ENCODE data around the gene FCHSD2. TPM values are rescaled to one million over a fixed set of nuclear protein-coding genes. Genes with fewer than 3 reads are reported as not detected.

The FCHSD2 gene
- total RNA-seq, 1 experiment from 2014 or later = 7.1 TPM

DNA sequence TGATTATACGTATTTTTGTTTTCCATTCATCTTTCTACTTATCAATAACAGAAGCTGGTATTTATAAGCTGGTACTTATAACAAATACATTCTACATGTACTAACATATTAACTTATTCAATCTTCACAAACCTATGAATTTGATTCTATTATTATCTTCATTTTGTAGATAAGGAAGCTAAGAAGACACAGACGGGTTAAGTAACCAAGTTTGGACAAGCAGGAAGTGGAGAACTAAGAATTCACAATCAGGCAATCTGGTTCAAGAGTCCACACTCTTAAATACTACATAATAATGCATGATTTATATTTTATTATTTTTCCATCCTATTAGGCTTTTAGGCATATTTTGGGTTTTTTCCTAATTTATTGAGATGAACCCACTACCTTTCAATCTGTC, 25.0 kb downstream of the FCHSD2 start:
- Histone ChIP-seq H4K20me1 (ENCODE audit: low read length) (no peaks in the 10 kb centered on the region), H3K4me2 (ENCODE audit: low read length) (no peak overlapping the region), H3F3A (ENCODE audit: low read length, unreplicated experiment) (no peaks in the 10 kb centered on the region), H3K9me3 (ENCODE audit: low read length) (no peaks in the 10 kb centered on the region), H3K4me3 (ENCODE audit: low read length) (no peak overlapping the region), H3K27me3 (ENCODE audit: low read length) (no peaks in the 10 kb centered on the region), H2AFZ (ENCODE audit: low read length) (no peak overlapping the region), H3K27ac (ENCODE audit: low read length) (no peak overlapping the region), H3K4me1 (ENCODE audit: insufficient read depth, low read length) (peaks cover 15% of the 10 kb centered on the region), H3K79me2 (ENCODE audit: low read length) (no peaks in the 10 kb centered on the region), H3K9me2 (replicated peaks; ENCODE audit: low read length) (no peaks in the 10 kb centered on the region), H3K36me3 (ENCODE audit: low read depth, low read length) (no peaks in the 10 kb centered on the region), H3K9ac (ENCODE audit: low read length) (no peak overlapping the region)
- DNase-seq (no peak), ATAC-seq (no peak)
- ChIA-PET CTCF (no interaction called here), POLR2A (ENCODE audit: unreplicated experiment) (no interaction called here)
- BruUV-seq (replicated peaks) = no TSS peak
- intact Hi-C loops (cut with micrococcal nuclease) = no loop called here
- TF ChIP-seq, protein P1, sequence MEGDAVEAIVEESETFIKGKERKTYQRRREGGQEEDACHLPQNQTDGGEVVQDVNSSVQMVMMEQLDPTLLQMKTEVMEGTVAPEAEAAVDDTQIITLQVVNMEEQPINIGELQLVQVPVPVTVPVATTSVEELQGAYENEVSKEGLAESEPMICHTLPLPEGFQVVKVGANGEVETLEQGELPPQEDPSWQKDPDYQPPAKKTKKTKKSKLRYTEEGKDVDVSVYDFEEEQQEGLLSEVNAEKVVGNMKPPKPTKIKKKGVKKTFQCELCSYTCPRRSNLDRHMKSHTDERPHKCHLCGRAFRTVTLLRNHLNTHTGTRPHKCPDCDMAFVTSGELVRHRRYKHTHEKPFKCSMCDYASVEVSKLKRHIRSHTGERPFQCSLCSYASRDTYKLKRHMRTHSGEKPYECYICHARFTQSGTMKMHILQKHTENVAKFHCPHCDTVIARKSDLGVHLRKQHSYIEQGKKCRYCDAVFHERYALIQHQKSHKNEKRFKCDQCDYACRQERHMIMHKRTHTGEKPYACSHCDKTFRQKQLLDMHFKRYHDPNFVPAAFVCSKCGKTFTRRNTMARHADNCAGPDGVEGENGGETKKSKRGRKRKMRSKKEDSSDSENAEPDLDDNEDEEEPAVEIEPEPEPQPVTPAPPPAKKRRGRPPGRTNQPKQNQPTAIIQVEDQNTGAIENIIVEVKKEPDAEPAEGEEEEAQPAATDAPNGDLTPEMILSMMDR (conservative IDR thresholded peaks at IDR 0.05; ENCODE audit: low read depth, low read length) = no peak
- TF ChIP-seq EZH2 (IDR thresholded peaks at IDR 0.05; ENCODE audit: low read length, unreplicated experiment) (no peak), EZH2phosphoT487 (IDR thresholded peaks at IDR 0.05; ENCODE audit: borderline replicate concordance, low read length) (no peak)

DNA sequence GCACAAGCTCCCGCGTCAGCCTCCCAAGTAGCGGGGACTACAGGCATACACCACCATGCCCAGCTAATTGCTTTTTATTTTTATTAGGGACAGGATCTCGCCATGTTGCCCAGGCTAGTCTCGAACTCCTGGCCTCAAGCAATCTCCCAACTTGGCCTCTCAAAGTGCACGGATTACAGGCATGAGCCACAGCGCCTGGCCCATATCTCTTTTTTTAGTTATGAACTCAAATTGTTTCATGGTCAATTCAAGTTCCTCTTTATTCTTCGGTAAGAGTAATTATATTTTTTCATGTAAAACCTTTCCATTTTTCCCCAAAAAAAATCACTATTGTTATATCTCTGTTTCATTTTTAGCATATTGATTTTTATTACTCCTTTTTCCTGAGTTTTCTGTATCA, 25.5 kb downstream of the FCHSD2 start:
- H3K4me3 ChIP-seq (ENCODE audit: low read length) = no peak overlapping the region
- peaks cover 15% of the 10 kb centered on the region for H3K4me1 ChIP-seq (ENCODE audit: insufficient read depth, low read length)
- no peak overlapping the region for H3K4me2 ChIP-seq (ENCODE audit: low read length)
- no peaks in the 10 kb centered on the region for H3K27me3 ChIP-seq (ENCODE audit: low read length)
- ChIA-PET POLR2A (ENCODE audit: unreplicated experiment) (no interaction called here), CTCF (no interaction called here)
- no peaks in the 10 kb centered on the region for H3K79me2 ChIP-seq (ENCODE audit: low read length)
- H3F3A ChIP-seq (ENCODE audit: low read length, unreplicated experiment) = no peaks in the 10 kb centered on the region
- H2AFZ ChIP-seq (ENCODE audit: low read length) = no peak overlapping the region
- BruUV-seq (replicated peaks) = no TSS peak
- DNase-seq (no peak), ATAC-seq (no peak)
- TF ChIP-seq, protein P1 (conservative IDR thresholded peaks at IDR 0.05; ENCODE audit: low read depth, low read length) = no peak
- TF ChIP-seq EZH2 (IDR thresholded peaks at IDR 0.05; ENCODE audit: low read length, unreplicated experiment) = no peak
- TF ChIP-seq EZH2phosphoT487 (IDR thresholded peaks at IDR 0.05; ENCODE audit: borderline replicate concordance, low read length) = no peak
- no peaks in the 10 kb centered on the region for H3K36me3 ChIP-seq (ENCODE audit: low read depth, low read length)
- H3K27ac ChIP-seq (ENCODE audit: low read length) = no peak overlapping the region
- no peaks in the 10 kb centered on the region for H3K9me3 ChIP-seq (ENCODE audit: low read length)
- intact Hi-C loops (cut with micrococcal nuclease) = no loop called here
- no peaks in the 10 kb centered on the region for H4K20me1 ChIP-seq (ENCODE audit: low read length)
- H3K9me2 ChIP-seq (replicated peaks; ENCODE audit: low read length) = no peaks in the 10 kb centered on the region
- no peak overlapping the region for H3K9ac ChIP-seq (ENCODE audit: low read length)

DNA sequence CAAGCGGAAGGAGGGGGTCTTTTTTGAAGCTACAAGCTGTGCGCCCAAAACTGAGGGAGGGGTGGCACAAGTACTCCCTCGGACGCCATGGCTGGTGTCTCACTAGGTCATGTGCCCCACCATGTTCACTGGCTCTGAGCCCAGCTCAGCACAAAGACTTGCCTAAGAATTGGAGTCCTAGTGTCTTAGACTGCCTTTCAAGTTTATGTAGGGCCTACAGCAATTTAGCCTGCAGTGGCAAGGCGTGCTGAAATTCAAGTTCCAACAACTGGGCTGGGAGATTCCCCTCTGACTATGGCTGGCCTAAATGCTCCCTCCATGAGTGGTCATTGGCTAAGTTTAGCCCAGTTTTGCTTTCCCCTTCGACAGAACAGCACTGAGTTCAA, 27.3 kb downstream of the FCHSD2 start:
- BruUV-seq (replicated peaks) = no TSS peak
- Histone ChIP-seq H3K27ac (ENCODE audit: low read length) (peak overlapping the region; percentile 23), H3K36me3 (ENCODE audit: low read depth, low read length) (no peaks in the 10 kb centered on the region), H3K9ac (ENCODE audit: low read length) (no peak overlapping the region), H2AFZ (ENCODE audit: low read length) (no peak overlapping the region), H3K79me2 (ENCODE audit: low read length) (no peaks in the 10 kb centered on the region), H3F3A (ENCODE audit: low read length, unreplicated experiment) (no peaks in the 10 kb centered on the region), H3K4me3 (ENCODE audit: low read length) (no peak overlapping the region), H3K4me2 (ENCODE audit: low read length) (peak overlapping the region; percentile 13), H4K20me1 (ENCODE audit: low read length) (no peaks in the 10 kb centered on the region), H3K9me3 (ENCODE audit: low read length) (peaks cover 13% of the 10 kb centered on the region; the same call in 1 of the 2 replicates), H3K4me1 (ENCODE audit: insufficient read depth, low read length) (peaks cover 15% of the 10 kb centered on the region), H3K9me2 (replicated peaks; ENCODE audit: low read length) (no peaks in the 10 kb centered on the region), H3K27me3 (ENCODE audit: low read length) (no peaks in the 10 kb centered on the region)
- intact Hi-C loops (cut with micrococcal nuclease) = no loop called here
- TF ChIP-seq EZH2 (IDR thresholded peaks at IDR 0.05; ENCODE audit: low read length, unreplicated experiment) (no peak), EZH2phosphoT487 (IDR thresholded peaks at IDR 0.05; ENCODE audit: borderline replicate concordance, low read length) (no peak)
- TF ChIP-seq, protein P1 (conservative IDR thresholded peaks at IDR 0.05; ENCODE audit: low read depth, low read length) = no peak
- ATAC-seq (no peak), DNase-seq (no peak)
- ChIA-PET CTCF (interaction anchor here (0.5 kb wide), 1 partner anchor 41 kb away, joined by 13 read pairs; no protein-coding TSS in a partner anchor), POLR2A (ENCODE audit: unreplicated experiment) (no interaction called here)
